DOHH2 (cell line): ENCODE measurements around the gene SLC24A5.

Experiments used
- H3F3A ChIP-seq: fragments of 200-600 bp; sonication (generic), shearing (Covaris generic); 2 replicates; pipeline ENCODE4 v1.6.0; 2016; ENCODE audit warnings: antibody characterized with exemption, mild to moderate bottlenecking; ENCODE audit not compliant: control insufficient read depth, insufficient read depth
- H3K27ac ChIP-seq: fragments of 200-600 bp; sonication (generic); 2 replicates; pipeline ENCODE4 v1.5.1; 2014; ENCODE audit warnings: low read depth, mild to moderate bottlenecking, low read length, moderate library complexity
- H3K27me3 ChIP-seq: fragments of 200-600 bp; sonication (generic); 2 replicates; pipeline ENCODE4 v1.6.1; 2014; ENCODE audit warnings: mild to moderate bottlenecking, low read length, mixed read lengths; ENCODE audit not compliant: control insufficient read depth
- H3K36me3 ChIP-seq: fragments of 200-600 bp; sonication (generic); 2 replicates; pipeline ENCODE4 v1.6.1; 2014; ENCODE audit warnings: mild to moderate bottlenecking, low read length, moderate library complexity, mixed read lengths; ENCODE audit not compliant: control insufficient read depth
- H3K4me1 ChIP-seq: fragments of 200-600 bp; sonication (generic); 2 replicates; pipeline ENCODE4 v1.6.1; 2014; ENCODE audit warnings: mild to moderate bottlenecking, low read length, mixed read lengths; ENCODE audit not compliant: control insufficient read depth
- H3K4me2 ChIP-seq: fragments of 200-600 bp; sonication (generic); 2 replicates; pipeline ENCODE4 v1.6.0; 2014; ENCODE audit warnings: mild to moderate bottlenecking, low read length, moderate library complexity
- H3K4me3 ChIP-seq: fragments of 200-600 bp; sonication (generic); 2 replicates; pipeline ENCODE4 v1.5.1; 2014; ENCODE audit warnings: mild to moderate bottlenecking, low read length, mixed read lengths
- H3K79me2 ChIP-seq: fragments of 200-600 bp; sonication (generic); 2 replicates; pipeline ENCODE4 v1.6.1; 2014; ENCODE audit warnings: mild to moderate bottlenecking, low read length, mixed read lengths; ENCODE audit not compliant: control insufficient read depth
- H3K9me2 ChIP-seq: fragments of 200-600 bp; sonication (generic); replicated peaks from 2 replicates; pipeline ENCODE4 v1.6.1; 2014; ENCODE audit warnings: mild to moderate bottlenecking, low read length, mixed read lengths; ENCODE audit not compliant: control insufficient read depth
- H3K9me3 ChIP-seq: fragments of 200-600 bp; sonication (generic); 2 replicates; pipeline ENCODE4 v1.6.1; 2014; ENCODE audit warnings: antibody characterized with exemption, low read length, mixed read lengths; ENCODE audit not compliant: control insufficient read depth, insufficient read depth
- H4K20me1 ChIP-seq: fragments of 200-600 bp; sonication (generic); 2 replicates; pipeline ENCODE4 v1.6.0; 2014; ENCODE audit warnings: low read depth, mild to moderate bottlenecking, antibody characterized with exemption, low read length, moderate library complexity; ENCODE audit not compliant: control insufficient read depth, insufficient read depth
- CTCF ChIP-seq: fragments of 200-600 bp; sonication (generic); IDR thresholded peaks from one replicate; pipeline ENCODE4 v1.5.1; 2014; ENCODE audit warnings: antibody characterized with exemption, mild to moderate bottlenecking, low read depth, low read length; ENCODE audit not compliant: poor library complexity, severe bottlenecking
- EZH2phosphoT487 ChIP-seq: fragments of 200-600 bp; sonication (generic); IDR thresholded peaks from 2 replicates; pipeline ENCODE4 v1.6.1; 2017; ENCODE audit warnings: borderline replicate concordance, mild to moderate bottlenecking, antibody characterized with exemption, low read length, moderate library complexity, mixed read lengths

SLC24A5 gene

GRCh38 chr15:48182749-48183148 lies 62.0 kb downstream of the SLC24A5 start:
- no peaks in the 10 kb centered on the region for H3K9me3 ChIP-seq
- H4K20me1 ChIP-seq: no peaks in the 10 kb centered on the region
- TF ChIP-seq EZH2phosphoT487 (no peak), CTCF (no peak)
- 0 out of 2 replicates have a peak, but pooled peaks cover 5% of the 10 kb centered on the region for H3K27me3 ChIP-seq
- no peaks in the 10 kb centered on the region for H3F3A ChIP-seq
- H3K79me2 ChIP-seq: peaks cover 3% of the 10 kb centered on the region; the same call in 1 of the 2 replicates
- no peak overlapping the region for H3K27ac ChIP-seq
- H3K36me3 ChIP-seq: no peaks in the 10 kb centered on the region; the same call in 1 of the 2 replicates
- no peaks in the 10 kb centered on the region for H3K9me2 ChIP-seq
- H3K4me1 ChIP-seq: peaks cover 4% of the 10 kb centered on the region
- no peak overlapping the region for H3K4me2 ChIP-seq
- H3K4me3 ChIP-seq: no peak overlapping the region

- 0 out of 2 replicates have a peak, but pooled peaks cover 5% of the 10 kb centered on the region for H3K27me3 ChIP-seq
- no peaks in the 10 kb centered on the region for H3K79me2 ChIP-seq
Measured at GRCh38 chr15:48185529-48185928, 64.7 kb downstream of the SLC24A5 start.

GRCh38 chr15:48186271-48186670 lies 65.5 kb downstream of the SLC24A5 start:
- H3K79me2 ChIP-seq: no peaks in the 10 kb centered on the region
- H3K27ac ChIP-seq: no peak overlapping the region
- H3K36me3 ChIP-seq: no peaks in the 10 kb centered on the region
- H4K20me1 ChIP-seq: no peaks in the 10 kb centered on the region
- H3K4me1 ChIP-seq: no peaks in the 10 kb centered on the region
- H3K9me2 ChIP-seq: no peaks in the 10 kb centered on the region
- no peaks in the 10 kb centered on the region for H3F3A ChIP-seq
- 0 out of 2 replicates have a peak, but pooled peaks cover 5% of the 10 kb centered on the region for H3K27me3 ChIP-seq
- H3K9me3 ChIP-seq: no peaks in the 10 kb centered on the region
- H3K4me2 ChIP-seq: no peak overlapping the region
- H3K4me3 ChIP-seq: no peak overlapping the region
- no peak for TF ChIP-seq CTCF
- no peak for TF ChIP-seq EZH2phosphoT487

More at GRCh38 chr15:48185529-48185928, 64.7 kb downstream of the SLC24A5 start:
- Histone ChIP-seq H3K4me1 (no peaks in the 10 kb centered on the region), H3K4me2 (no peak overlapping the region), H3K27ac (no peak overlapping the region), H3K4me3 (no peak overlapping the region), H3K9me3 (no peaks in the 10 kb centered on the region), H3K9me2 (no peaks in the 10 kb centered on the region), H3F3A (no peaks in the 10 kb centered on the region), H4K20me1 (no peaks in the 10 kb centered on the region), H3K36me3 (no peaks in the 10 kb centered on the region)
- TF ChIP-seq CTCF: no peak
- TF ChIP-seq EZH2phosphoT487: no peak
